HepG2 (cell line): Measurements from ENCODE around the gene ADM. TPM values are rescaled to one million over a fixed set of nuclear protein-coding genes. Genes with fewer than 3 reads are reported as not detected.

Experiments used
- DRAP1 ChIP-seq: IDR thresholded peaks from 2 replicates; pipeline ENCODE4 v1.6.1; 2016; ENCODE audit warnings: missing genetic modification reagents, missing compliant biosample characterization
- FOXA3 ChIP-seq: IDR thresholded peaks from 2 replicates; pipeline ENCODE4 v1.6.1; 2016; ENCODE audit warnings: missing genetic modification reagents, missing compliant biosample characterization
- FOXP1 ChIP-seq, 2 experiments: fragments of 450-650 bp in 1 of 2; IDR thresholded peaks; 2 replicates each; pipeline ENCODE4 v1.6.1; 2017 to 2018; ENCODE audit warnings: antibody characterized with exemption in 1 of 2
- GABPB1 ChIP-seq: IDR thresholded peaks from 2 replicates; pipeline ENCODE4 v1.6.1; 2016; ENCODE audit warnings: mild to moderate bottlenecking, missing genetic modification reagents, moderate library complexity, missing compliant biosample characterization
- HNRNPUL1 ChIP-seq: fragments of 200-400 bp; formaldehyde crosslinking; IDR thresholded peaks from 2 replicates; pipeline ENCODE4 v1.6.1; 2017; ENCODE audit warnings: low read depth, mild to moderate bottlenecking, low read length, moderate library complexity
- KAT7 ChIP-seq: IDR thresholded peaks from 2 replicates; pipeline ENCODE4 v1.6.1; 2018; ENCODE audit warnings: borderline replicate concordance, missing compliant biosample characterization
- THYN1 ChIP-seq: sonication (generic); formaldehyde crosslinking; IDR thresholded peaks from 2 replicates; pipeline ENCODE4 v1.8.1; 2023; ENCODE audit warnings: low read depth, mild to moderate bottlenecking, moderate library complexity, missing genetic modification reagents, borderline replicate concordance
- ZFP36L2 ChIP-seq: sonication (generic); formaldehyde crosslinking; IDR thresholded peaks from 2 replicates; pipeline ENCODE4 v1.4.0; 2020; ENCODE audit warnings: missing genetic modification reagents
- ZKSCAN1 ChIP-seq: fragments of 150-350 bp; IDR thresholded peaks from 2 replicates; pipeline ENCODE4 v1.6.1; 2014; ENCODE audit warnings: low read length
- ZNF432 ChIP-seq: sonication (generic); formaldehyde crosslinking; IDR thresholded peaks from 2 replicates; pipeline ENCODE4 v1.5.0; 2020; ENCODE audit warnings: missing genetic modification reagents, mild to moderate bottlenecking, borderline replicate concordance
- ZNF709 ChIP-seq: sonication (generic); formaldehyde crosslinking; IDR thresholded peaks from 2 replicates; pipeline ENCODE4 v1.5.0; 2020; ENCODE audit warnings: mild to moderate bottlenecking, missing genetic modification reagents
- polyA plus RNA-seq, 8 experiments: library from polyadenylated mRNA; depleted of rRNA in 3 of 8; stranded (reverse) in 7 of 8; unstranded in 1 of 8; fragments of >200 nt; fragmentation: Illumina TruSeq in 4 of 8; extraction: Trizol in 4 of 8; gene quantifications; 2 replicates each; pipeline versions ENCODE4 v1.2.1 to v1.2.3, GENCODE V29; 2011 to 2016; ENCODE audit warnings: low read depth in 4 of 8, missing spikeins in 1 of 8, mixed read lengths in 1 of 8; ENCODE audit not compliant: insufficient read depth in 1 of 8
- total RNA-seq, 5 experiments: library from RNA; depleted of rRNA; stranded (reverse); fragments of >200 nt; fragmentation: Illumina TruSeq; extraction: Trizol; gene quantifications; 2 replicates each; pipeline ENCODE4 v1.2.3, GENCODE V29; 2016; ENCODE audit warnings: low read depth in 1 of 5
- TF ChIP-seq, protein P1 (sequence below): sonication (generic); formaldehyde crosslinking; IDR thresholded peaks from 2 replicates; pipeline ENCODE4 v1.4.0; 2020; ENCODE audit warnings: mild to moderate bottlenecking, missing genetic modification reagents
- TF ChIP-seq, protein P2 (sequence below): sonication (generic); formaldehyde crosslinking; IDR thresholded peaks from 2 replicates; pipeline ENCODE4 v1.9.0; 2021; ENCODE audit warnings: mild to moderate bottlenecking, missing genetic modification reagents

ADM gene
- total and polyA plus RNA-seq, 2 of the 13 experiments (the other 11 are each of a cell fraction or from before 2014, with no cell fraction given), result 10.7 to 26.1 TPM

DNA sequence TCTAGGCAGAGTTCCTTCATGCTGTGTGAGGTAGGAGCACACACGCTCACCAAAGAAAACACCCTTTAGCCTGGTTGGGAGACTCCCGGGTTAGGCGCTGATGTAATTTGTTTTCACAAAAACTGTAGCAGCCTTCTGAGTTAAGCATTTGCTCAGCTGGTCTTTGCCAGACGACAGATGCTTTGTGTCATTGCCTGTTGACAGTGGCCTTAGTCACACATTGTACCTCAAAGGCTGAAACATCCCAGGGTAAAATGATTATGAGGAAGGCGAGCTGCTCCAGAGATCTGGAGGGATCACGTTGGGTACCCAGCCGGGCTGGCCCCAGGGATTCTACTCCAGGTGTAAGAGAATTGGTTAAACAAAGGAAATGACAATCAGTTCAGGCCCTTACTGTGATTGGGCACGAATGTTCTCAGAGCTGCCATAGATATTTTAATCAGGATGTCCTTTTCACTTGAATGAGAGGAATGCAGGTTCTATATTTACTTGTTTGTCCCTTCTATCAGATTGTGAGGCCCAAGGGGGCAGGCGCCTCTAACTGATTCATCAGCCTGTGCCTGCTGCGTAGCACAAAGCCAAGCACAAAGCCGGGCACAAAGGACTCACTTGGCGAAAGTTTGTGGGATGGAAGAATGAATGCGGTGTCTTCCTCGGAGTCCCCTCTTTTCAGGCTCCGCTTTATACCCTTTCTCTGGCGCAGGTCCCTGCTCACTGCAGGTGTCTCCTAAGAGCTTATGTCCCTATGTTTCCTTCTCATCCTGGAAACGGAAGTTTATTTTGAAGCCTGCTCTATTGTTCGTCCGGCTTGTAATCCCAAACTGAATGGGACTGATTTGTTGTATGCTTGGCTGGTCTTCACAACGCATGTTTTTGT lies 47.1 kb downstream of the ADM start (continued):
- TF ChIP-seq, protein P1, sequence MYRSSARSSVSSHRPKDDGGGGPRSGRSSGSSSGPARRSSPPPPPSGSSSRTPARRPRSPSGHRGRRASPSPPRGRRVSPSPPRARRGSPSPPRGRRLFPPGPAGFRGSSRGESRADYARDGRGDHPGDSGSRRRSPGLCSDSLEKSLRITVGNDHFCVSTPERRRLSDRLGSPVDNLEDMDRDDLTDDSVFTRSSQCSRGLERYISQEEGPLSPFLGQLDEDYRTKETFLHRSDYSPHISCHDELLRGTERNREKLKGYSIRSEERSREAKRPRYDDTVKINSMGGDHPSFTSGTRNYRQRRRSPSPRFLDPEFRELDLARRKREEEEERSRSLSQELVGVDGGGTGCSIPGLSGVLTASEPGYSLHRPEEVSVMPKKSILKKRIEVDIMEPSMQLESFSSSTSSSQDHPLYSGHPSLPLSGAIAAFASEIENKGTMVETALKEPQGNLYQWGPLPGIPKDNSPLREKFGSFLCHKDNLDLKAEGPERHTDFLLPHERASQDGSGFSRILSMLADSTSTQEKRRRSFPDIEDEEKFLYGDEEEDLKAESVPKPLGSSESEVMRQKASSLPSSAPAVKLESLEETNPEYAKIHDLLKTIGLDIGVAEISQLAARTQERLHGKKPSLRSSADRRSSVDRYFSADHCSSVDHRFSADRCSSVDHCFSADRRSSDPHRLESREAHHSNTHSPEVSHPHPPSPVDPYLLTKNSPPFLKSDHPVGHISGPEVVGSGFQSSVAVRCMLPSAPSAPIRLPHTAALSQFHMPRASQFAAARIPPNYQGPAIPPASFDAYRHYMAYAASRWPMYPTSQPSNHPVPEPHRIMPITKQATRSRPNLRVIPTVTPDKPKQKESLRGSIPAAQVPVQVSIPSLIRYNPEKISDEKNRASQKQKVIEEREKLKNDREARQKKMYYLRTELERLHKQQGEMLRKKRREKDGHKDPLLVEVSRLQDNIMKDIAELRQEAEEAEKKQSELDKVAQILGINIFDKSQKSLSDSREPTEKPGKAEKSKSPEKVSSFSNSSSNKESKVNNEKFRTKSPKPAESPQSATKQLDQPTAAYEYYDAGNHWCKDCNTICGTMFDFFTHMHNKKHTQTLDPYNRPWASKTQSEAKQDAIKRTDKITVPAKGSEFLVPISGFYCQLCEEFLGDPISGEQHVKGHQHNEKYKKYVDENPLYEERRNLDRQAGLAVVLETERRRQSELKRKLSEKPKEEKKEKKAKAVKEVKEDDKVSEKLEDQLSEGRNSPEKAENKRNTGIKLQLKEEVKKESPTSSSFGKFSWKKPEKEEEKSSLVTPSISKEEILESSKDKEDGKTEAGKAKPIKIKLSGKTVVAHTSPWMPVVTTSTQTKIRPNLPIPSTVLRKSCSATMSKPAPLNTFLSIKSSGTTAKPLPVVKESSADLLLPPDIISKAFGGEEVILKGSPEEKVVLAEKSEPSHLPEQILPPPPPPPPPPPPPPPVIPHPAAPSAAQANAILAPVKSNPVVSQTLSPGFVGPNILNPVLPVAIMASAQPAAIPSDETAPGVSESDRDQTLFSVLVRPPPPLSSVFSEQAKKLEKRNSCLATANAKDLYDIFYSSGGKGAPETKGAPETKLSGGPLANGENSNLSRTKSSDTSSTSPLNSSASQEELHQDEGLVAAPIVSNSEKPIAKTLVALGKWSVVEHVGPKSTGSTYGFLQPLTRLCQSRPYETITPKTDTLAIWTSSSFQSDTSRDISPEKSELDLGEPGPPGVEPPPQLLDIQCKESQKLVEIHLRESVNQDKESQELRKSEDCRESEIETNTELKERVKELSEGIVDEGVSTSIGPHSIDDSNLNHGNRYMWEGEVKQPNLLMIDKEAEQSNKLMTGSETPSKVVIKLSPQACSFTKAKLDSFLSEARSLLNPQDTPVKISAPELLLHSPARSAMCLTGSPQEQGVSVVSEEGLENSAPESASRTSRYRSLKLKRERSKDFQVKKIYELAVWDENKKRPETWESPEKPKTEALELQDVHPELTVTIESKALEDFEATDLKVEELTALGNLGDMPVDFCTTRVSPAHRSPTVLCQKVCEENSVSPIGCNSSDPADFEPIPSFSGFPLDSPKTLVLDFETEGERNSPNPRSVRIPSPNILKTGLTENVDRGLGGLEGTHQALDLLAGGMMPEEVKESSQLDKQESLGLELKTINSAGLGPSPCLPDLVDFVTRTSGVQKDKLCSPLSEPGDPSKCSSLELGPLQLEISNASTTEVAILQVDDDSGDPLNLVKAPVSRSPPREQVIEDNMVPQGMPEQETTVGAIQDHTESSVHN, result no peak
- TF ChIP-seq THYN1 (CRISPR knock-in tag) (no peak), ZNF709 (CRISPR knock-in tag) (no peak), ZNF432 (CRISPR knock-in tag) (no peak), FOXA3 (peak; percentile 86), GABPB1 (CRISPR knock-in tag) (no peak), ZKSCAN1 (no peak), DRAP1 (no peak; the same call in 1 of the 2 replicates), KAT7 (CRISPR knock-in tag) (no peak), FOXP1 (IDR thresholded peaks at IDR 0.05) (0 out of 2 replicates have a peak, but pooled peaks have one; percentile 16), FOXP1 (CRISPR knock-in tag; IDR thresholded peaks at IDR 0.05) (peak; percentile 71; the same call in 1 of the 2 replicates), ZFP36L2 (CRISPR knock-in tag) (no peak), HNRNPUL1 (no peak)
- TF ChIP-seq, protein P2, sequence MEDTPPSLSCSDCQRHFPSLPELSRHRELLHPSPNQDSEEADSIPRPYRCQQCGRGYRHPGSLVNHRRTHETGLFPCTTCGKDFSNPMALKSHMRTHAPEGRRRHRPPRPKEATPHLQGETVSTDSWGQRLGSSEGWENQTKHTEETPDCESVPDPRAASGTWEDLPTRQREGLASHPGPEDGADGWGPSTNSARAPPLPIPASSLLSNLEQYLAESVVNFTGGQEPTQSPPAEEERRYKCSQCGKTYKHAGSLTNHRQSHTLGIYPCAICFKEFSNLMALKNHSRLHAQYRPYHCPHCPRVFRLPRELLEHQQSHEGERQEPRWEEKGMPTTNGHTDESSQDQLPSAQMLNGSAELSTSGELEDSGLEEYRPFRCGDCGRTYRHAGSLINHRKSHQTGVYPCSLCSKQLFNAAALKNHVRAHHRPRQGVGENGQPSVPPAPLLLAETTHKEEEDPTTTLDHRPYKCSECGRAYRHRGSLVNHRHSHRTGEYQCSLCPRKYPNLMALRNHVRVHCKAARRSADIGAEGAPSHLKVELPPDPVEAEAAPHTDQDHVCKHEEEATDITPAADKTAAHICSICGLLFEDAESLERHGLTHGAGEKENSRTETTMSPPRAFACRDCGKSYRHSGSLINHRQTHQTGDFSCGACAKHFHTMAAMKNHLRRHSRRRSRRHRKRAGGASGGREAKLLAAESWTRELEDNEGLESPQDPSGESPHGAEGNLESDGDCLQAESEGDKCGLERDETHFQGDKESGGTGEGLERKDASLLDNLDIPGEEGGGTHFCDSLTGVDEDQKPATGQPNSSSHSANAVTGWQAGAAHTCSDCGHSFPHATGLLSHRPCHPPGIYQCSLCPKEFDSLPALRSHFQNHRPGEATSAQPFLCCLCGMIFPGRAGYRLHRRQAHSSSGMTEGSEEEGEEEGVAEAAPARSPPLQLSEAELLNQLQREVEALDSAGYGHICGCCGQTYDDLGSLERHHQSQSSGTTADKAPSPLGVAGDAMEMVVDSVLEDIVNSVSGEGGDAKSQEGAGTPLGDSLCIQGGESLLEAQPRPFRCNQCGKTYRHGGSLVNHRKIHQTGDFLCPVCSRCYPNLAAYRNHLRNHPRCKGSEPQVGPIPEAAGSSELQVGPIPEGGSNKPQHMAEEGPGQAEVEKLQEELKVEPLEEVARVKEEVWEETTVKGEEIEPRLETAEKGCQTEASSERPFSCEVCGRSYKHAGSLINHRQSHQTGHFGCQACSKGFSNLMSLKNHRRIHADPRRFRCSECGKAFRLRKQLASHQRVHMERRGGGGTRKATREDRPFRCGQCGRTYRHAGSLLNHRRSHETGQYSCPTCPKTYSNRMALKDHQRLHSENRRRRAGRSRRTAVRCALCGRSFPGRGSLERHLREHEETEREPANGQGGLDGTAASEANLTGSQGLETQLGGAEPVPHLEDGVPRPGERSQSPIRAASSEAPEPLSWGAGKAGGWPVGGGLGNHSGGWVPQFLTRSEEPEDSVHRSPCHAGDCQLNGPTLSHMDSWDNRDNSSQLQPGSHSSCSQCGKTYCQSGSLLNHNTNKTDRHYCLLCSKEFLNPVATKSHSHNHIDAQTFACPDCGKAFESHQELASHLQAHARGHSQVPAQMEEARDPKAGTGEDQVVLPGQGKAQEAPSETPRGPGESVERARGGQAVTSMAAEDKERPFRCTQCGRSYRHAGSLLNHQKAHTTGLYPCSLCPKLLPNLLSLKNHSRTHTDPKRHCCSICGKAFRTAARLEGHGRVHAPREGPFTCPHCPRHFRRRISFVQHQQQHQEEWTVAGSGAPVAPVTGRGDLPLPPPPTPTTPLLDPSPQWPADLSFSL (CRISPR knock-in tag), result no peak; the same call in 1 of the 2 replicates
